Skeletal muscle satellite cell (primary cell): ENCODE results near the gene LRPPRC.

Source experiments
- H3K27me3 ChIP-seq: 2 replicates; pipeline ENCODE4 v1.7.0; 2013; ENCODE audit warnings: low read length; ENCODE audit not compliant: control insufficient read depth, insufficient read depth
- H3K36me3 ChIP-seq: 2 replicates; pipeline ENCODE4 v1.7.0; 2013; ENCODE audit warnings: mild to moderate bottlenecking, control low read depth, low read length; ENCODE audit not compliant: insufficient read depth
- H3K4me1 ChIP-seq: 2 replicates; pipeline ENCODE4 v1.7.0; 2013; ENCODE audit warnings: low read length; ENCODE audit not compliant: control insufficient read depth, insufficient read depth
- H3K4me2 ChIP-seq: 2 replicates; pipeline ENCODE4 v1.7.0; 2013; ENCODE audit warnings: mild to moderate bottlenecking, low read length
- H3K4me3 ChIP-seq: 2 replicates; pipeline ENCODE4 v1.7.0; 2013; ENCODE audit warnings: low read length
- H3K9ac ChIP-seq: 2 replicates; pipeline ENCODE4 v1.7.0; 2013; ENCODE audit warnings: mild to moderate bottlenecking, low read depth, low read length, moderate library complexity
- H3K9me3 ChIP-seq: replicated peaks from 2 replicates; pipeline ENCODE4 v1.7.0; 2013; ENCODE audit warnings: mild to moderate bottlenecking, control low read depth, low read length

The LRPPRC gene

DNA sequence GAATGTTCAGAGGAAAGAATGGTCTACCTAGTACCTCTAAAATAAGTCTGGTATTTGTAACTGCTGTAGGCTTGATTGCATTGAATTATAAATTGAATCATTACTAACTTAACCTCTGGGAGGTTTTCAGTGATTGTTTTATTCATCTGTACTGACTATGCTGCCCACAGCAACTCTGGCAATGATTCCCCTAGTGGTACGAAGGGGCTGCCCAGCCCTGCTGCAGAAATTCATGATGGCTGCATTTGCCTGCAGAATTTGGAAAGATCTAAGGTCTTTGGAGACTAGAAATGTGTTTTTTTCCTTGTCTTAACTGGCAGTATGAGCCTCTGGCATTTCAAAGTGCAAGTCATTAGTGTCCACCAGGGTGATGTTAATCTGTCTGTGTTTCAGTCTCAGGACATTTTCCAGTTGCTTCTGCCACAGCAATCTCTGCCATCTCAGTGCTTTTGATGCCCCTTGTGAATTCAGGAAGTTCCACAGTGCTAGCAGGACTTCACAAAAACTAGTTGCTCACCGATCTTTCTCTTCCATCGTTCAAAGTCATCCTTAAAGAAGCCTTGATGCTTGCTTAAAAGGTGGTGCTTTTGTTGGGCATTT lies 13.4 kb upstream of the LRPPRC start:
- Histone ChIP-seq H3K9ac (no peak overlapping the region), H3K27me3 (peaks cover 40% of the 10 kb centered on the region), H3K36me3 (no peaks in the 10 kb centered on the region), H3K4me3 (no peak overlapping the region), H3K4me1 (no peaks in the 10 kb centered on the region), H3K9me3 (no peaks in the 10 kb centered on the region), H3K4me2 (no peak overlapping the region)

DNA sequence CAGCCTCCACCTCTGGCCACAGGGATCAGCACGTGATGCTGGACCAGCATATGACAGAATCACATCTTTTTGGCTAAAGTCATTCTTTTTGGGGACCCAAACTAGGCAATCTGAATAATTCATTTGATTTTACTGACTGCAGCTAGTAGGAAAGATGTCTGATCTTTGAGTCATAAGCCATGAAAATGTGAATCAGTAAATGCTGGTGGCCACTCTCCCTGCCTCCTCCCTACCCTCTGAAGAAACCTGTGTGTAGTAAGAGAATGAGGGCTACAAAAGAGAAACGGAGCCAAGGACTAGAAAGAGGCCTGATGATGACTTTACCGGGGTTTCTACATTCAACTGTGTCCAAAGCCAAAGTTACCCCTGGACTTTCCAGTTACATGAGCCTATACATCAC lies 10.1 kb upstream of the LRPPRC start:
- no peaks in the 10 kb centered on the region for H3K36me3 ChIP-seq
- H3K9ac ChIP-seq = no peak overlapping the region
- H3K9me3 ChIP-seq = no peaks in the 10 kb centered on the region
- no peaks in the 10 kb centered on the region for H3K4me1 ChIP-seq
- H3K4me3 ChIP-seq = no peak overlapping the region
- peaks cover 42% of the 10 kb centered on the region for H3K27me3 ChIP-seq
- no peak overlapping the region for H3K4me2 ChIP-seq

DNA sequence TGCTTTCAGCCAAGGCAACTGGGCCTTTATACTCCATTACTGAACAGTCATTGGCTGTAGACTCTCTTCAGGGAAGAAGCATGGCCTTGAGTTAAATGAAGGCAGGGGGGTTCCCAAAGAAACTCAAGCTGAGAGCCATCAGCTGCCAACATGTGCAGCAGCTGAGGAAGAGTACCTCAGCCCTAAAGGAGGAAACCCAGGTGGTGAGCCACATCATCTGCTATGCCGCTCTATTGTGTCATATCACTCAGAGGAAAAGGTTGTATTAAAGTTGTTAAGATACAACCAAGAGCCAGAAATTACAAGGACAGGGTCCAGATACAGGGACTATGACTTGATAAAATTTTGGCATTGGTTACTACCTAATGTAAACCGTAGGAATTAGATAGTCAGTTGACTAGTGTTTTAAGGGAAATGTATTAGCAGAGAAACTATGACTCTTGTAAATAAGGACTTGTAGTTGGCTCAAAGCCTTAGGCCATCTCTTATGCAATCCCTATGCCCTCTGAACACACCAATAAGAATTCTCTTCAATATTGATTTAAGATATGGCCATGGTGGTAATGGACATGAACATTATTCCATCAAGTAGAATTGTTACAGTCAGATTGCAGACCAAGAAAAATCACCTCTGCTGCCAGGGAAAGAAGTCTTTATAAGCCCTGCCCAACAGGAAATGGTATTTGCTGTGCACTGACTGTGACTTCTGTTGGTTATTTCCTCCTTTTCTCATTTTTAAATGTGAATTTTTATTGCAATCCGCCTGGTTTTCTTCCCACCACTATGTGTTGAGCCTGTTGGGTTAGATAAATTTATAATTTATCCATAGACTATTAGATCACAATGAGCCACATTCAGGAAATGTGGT lies 9.2 kb upstream of the LRPPRC start:
- peaks cover 34% of the 10 kb centered on the region for H3K27me3 ChIP-seq
- no peak overlapping the region for H3K4me3 ChIP-seq
- no peak overlapping the region for H3K4me2 ChIP-seq
- H3K9me3 ChIP-seq = no peaks in the 10 kb centered on the region
- H3K4me1 ChIP-seq = no peaks in the 10 kb centered on the region
- H3K9ac ChIP-seq = no peak overlapping the region
- H3K36me3 ChIP-seq = no peaks in the 10 kb centered on the region

DNA sequence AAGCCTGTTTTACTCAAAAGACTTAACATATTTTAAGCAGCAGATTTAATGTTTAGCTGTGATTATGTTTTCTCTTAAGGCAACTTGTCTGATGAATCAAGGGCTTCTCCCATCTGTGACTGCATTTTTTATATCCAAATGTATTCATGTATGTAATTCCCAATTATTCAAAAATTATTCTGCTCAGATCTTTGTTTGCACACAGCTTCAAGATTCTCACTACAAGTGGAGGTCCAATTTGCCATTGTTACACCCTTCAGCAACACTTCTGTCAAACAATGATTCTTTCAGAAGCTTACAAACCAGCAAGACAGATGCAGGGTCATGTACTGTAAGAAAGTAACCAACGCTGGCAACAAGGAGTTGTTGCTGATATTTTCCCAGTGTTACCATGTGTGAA lies 5.9 kb upstream of the LRPPRC start:
- Histone ChIP-seq H3K4me2 (no peak overlapping the region), H3K9ac (no peak overlapping the region), H3K4me3 (no peak overlapping the region), H3K36me3 (no peaks in the 10 kb centered on the region), H3K27me3 (peaks cover 23% of the 10 kb centered on the region), H3K9me3 (no peaks in the 10 kb centered on the region), H3K4me1 (no peaks in the 10 kb centered on the region)

DNA sequence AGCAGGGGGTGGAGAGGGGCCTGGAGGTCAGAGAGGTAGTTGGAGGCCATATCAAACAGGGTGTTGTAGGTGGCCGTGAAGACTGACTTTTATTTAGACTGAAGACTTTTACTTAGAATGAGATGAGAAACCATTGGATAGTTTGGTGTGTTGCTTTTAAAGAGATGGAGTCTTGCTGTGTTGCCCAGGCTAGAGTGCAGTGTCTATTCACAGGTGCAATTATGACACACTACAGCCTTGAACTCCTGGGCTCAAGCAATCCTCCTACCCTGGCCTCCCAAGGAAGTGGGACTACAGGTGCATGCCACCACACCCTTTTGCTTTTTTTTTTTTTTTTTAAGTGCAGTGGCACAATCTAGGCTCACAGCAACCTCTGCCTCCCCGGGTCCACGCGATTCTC lies 2.5 kb upstream of the LRPPRC start:
- H3K4me1 ChIP-seq = peaks cover 11% of the 10 kb centered on the region
- peaks cover 9% of the 10 kb centered on the region for H3K27me3 ChIP-seq
- H3K9ac ChIP-seq = no peak overlapping the region
- no peak overlapping the region for H3K4me3 ChIP-seq
- H3K36me3 ChIP-seq = peaks cover 6% of the 10 kb centered on the region
- no peak overlapping the region for H3K4me2 ChIP-seq
- H3K9me3 ChIP-seq = no peaks in the 10 kb centered on the region

DNA sequence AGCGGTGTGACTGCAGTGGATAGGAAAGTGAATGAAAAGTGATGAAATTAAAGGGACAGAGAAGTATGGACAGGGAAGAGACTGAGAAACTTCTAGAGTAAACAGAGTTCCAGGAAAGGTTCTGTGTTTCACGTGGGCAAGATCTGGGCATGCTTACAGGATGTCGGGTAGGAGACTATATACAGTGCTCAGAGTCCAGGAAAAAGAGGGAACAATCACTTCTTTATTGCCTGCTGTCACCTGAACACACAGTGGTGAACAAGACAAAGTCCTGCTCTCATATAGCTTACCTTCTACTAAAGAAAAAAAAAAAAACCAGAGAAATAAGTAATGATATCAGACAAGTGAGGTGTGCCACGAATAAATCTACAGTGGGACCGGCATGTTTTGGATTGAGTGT lies 2.4 kb downstream of the LRPPRC start:
- Histone ChIP-seq H3K4me1 (peaks cover 11% of the 10 kb centered on the region), H3K4me2 (peak overlapping the region; percentile 84), H3K4me3 (no peak overlapping the region), H3K9ac (no peak overlapping the region), H3K9me3 (no peaks in the 10 kb centered on the region), H3K36me3 (peaks cover 19% of the 10 kb centered on the region), H3K27me3 (no peaks in the 10 kb centered on the region)

DNA sequence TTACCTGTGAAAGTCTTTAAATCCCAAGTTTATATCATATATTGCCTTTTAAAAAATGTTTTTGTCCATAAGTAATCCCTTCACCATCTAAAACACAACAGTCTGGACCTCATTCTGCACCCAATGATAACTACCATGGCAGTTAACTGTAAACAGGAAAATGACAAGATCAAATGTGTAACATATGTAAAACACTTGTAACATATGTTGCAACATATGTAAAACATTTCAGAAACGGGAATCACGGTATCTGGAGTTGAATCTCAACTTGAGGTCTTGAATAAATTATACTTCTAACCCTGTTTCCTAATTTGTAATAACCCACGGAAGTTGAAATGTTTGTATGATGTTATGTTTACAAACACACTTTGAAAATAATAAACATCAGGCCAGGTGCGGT lies 6.2 kb downstream of the LRPPRC start:
- Histone ChIP-seq H3K9me3 (no peaks in the 10 kb centered on the region), H3K36me3 (peaks cover 19% of the 10 kb centered on the region), H3K27me3 (no peaks in the 10 kb centered on the region), H3K4me1 (peaks cover 10% of the 10 kb centered on the region), H3K4me2 (no peak overlapping the region), H3K4me3 (no peak overlapping the region), H3K9ac (no peak overlapping the region)

DNA sequence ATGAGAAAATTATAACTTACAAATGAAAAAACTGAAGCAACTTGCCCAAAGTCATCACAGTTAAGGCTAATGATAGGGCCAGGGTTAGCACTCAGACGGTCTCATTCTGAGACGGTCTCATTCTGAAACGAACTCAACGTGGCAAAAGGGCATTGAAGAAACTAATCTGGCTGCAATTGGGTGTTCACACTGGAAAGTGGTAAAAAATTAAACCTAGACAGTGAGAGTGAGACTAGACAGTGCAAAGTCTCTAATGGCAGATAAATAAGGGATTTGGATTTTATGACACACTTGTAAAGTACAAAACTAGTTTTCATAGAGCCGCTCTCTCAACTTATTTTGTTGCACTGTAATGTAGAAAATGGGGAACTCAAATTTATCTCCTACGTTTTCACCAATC lies 9.2 kb downstream of the LRPPRC start:
- Histone ChIP-seq H3K9ac (no peak overlapping the region), H3K4me1 (no peaks in the 10 kb centered on the region), H3K4me2 (no peak overlapping the region), H3K9me3 (no peaks in the 10 kb centered on the region), H3K36me3 (peaks cover 3% of the 10 kb centered on the region), H3K27me3 (no peaks in the 10 kb centered on the region), H3K4me3 (no peak overlapping the region)

DNA sequence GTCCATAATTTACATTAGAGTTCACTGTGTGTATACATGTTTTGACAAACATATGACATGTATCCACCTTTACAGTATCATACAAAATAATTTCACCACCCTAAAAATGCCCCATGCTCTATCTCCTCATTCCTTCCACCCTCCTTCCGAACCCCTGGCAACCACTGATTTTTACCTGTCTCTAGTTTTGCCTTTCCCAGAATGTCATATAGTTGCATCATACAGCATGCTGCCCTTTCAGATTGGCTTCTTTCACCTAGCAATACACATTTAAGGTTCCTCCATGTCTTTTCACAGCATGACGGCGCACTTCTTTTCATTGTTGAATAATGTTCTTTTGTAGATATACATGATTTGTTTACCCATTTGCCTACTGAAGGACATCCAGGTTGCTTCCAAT lies 10.4 kb downstream of the LRPPRC start:
- Histone ChIP-seq H3K4me3 (no peak overlapping the region), H3K27me3 (no peaks in the 10 kb centered on the region), H3K9me3 (no peaks in the 10 kb centered on the region), H3K4me2 (no peak overlapping the region), H3K4me1 (no peaks in the 10 kb centered on the region), H3K36me3 (peaks cover 12% of the 10 kb centered on the region), H3K9ac (no peak overlapping the region)

DNA sequence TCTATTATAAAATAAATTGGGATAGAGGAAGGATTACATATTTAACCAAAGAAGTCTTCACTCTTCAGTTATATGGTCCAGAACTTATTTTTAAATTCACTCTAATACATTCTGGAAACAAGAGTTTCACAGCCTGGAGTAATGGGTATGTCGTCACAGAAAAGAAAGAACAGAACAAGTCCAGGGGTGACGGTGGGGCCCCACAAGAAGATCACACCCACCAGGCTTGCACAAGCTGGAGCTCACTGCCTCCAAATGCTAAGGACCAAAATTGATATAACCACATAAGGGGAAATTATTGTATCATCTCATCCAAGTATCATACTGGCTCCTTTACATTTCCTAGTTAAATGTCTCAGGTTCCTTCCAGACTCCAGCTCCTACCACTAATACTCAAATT lies 11.3 kb downstream of the LRPPRC start:
- Histone ChIP-seq H3K9ac (no peak overlapping the region), H3K4me3 (no peak overlapping the region), H3K36me3 (peaks cover 19% of the 10 kb centered on the region), H3K4me2 (no peak overlapping the region), H3K9me3 (no peaks in the 10 kb centered on the region), H3K27me3 (no peaks in the 10 kb centered on the region), H3K4me1 (no peaks in the 10 kb centered on the region)

DNA sequence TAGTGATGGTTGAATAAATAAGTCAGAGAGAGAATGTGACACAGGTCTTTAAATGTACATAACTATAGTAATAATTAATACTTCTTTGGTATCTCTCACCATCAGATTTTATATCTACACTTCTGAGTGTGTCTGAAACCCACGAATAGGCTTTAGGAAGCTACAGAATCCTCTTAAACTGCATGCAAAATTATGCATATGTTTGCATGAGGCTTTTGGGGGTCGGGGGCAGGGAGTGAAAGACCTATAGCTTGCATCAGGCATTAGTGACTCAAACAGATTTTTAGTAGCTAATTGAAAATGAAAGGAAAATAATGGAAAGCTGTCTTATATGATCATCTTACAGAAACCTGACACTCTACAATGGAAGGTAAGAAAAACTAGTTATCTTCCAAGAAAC lies 14.9 kb downstream of the LRPPRC start:
- Histone ChIP-seq H3K4me1 (no peaks in the 10 kb centered on the region), H3K36me3 (peaks cover 50% of the 10 kb centered on the region), H3K27me3 (no peaks in the 10 kb centered on the region), H3K4me3 (no peak overlapping the region), H3K4me2 (no peak overlapping the region), H3K9me3 (no peaks in the 10 kb centered on the region), H3K9ac (no peak overlapping the region)
